K562 (cell line): Measurements from ENCODE around the gene PARP1. TPM values are rescaled to one million over a fixed set of nuclear protein-coding genes. Genes with fewer than 3 reads are reported as not detected.

Experiments
- ATF1 ChIP-seq, 2 experiments: fragments of 450-650 bp in 1 of 2; IDR thresholded peaks; 2 replicates each; pipeline ENCODE4 v1.6.1; 2016; ENCODE audit warnings: missing compliant biosample characterization in 1 of 2, missing genetic modification characterization in 1 of 2
- BRD9 ChIP-seq: fragments of 450-650 bp; IDR thresholded peaks from 2 replicates; pipeline ENCODE4 v1.6.1; 2018; ENCODE audit warnings: low read depth; ENCODE audit not compliant: partially characterized antibody
- CC2D1A ChIP-seq: fragments of 450-650 bp; IDR thresholded peaks from 2 replicates; pipeline ENCODE4 v1.6.1; 2017; ENCODE audit warnings: mild to moderate bottlenecking
- GTF2F1 ChIP-seq: IDR thresholded peaks from 2 replicates; pipeline ENCODE4 v1.6.1; 2011; ENCODE audit warnings: low read depth, low read length, improper control_type of control experiment
- HMG20B ChIP-seq: fragments of 250-450 bp; sonication (Bioruptor Pico); IDR thresholded peaks from 2 replicates; pipeline ENCODE4 v1.5.0; 2021; ENCODE audit warnings: mild to moderate bottlenecking
- HNRNPH1 ChIP-seq: fragments of 200-400 bp; formaldehyde crosslinking; optimal IDR thresholded peaks from 2 replicates; pipeline ENCODE3; 2017; ENCODE audit warnings: low read depth, mild to moderate bottlenecking, low read length, moderate library complexity
- JUNB ChIP-seq: fragments of 450-650 bp; formaldehyde crosslinking; conservative IDR thresholded peaks from 2 replicates; pipeline ENCODE4 v1.4.0; 2020; ENCODE audit warnings: mild to moderate bottlenecking
- MCM3 ChIP-seq: fragments of 450-650 bp; IDR thresholded peaks from 2 replicates; pipeline ENCODE4 v1.6.1; 2016
- NBN ChIP-seq: fragments of 450-650 bp; IDR thresholded peaks from 2 replicates; pipeline ENCODE4 v1.6.1; 2016; ENCODE audit warnings: low read depth, mild to moderate bottlenecking
- PHF8 ChIP-seq: fragments of 200-600 bp; sonication (generic); IDR thresholded peaks from 2 replicates; pipeline ENCODE4 v1.6.1; 2012; ENCODE audit warnings: mixed run types, mild to moderate bottlenecking, inconsistent platforms, low read length, moderate library complexity, borderline replicate concordance
- POU5F1 ChIP-seq: fragments of 150-350 bp; IDR thresholded peaks from 2 replicates; pipeline ENCODE4 v1.6.1; 2014; ENCODE audit warnings: borderline replicate concordance, low read length, low read depth, mild to moderate bottlenecking; ENCODE audit not compliant: partially characterized antibody
- SPI1 ChIP-seq: IDR thresholded peaks from 2 replicates; pipeline ENCODE4 v1.6.1; 2011; ENCODE audit warnings: low read depth, low read length, control low read depth, borderline replicate concordance
- TEAD2 ChIP-seq: fragments of 450-650 bp; IDR thresholded peaks from 2 replicates; pipeline ENCODE4 v1.6.1; 2016; ENCODE audit warnings: missing genetic modification characterization, control low read depth, missing compliant biosample characterization
- U2AF1 ChIP-seq: fragments of 200-400 bp; formaldehyde crosslinking; optimal IDR thresholded peaks from 2 replicates; pipeline ENCODE3; 2017; ENCODE audit warnings: mild to moderate bottlenecking, low read depth, low read length, moderate library complexity
- UBTF ChIP-seq, 2 experiments: IDR thresholded peaks; 2 replicates each; pipeline ENCODE4 v1.6.1; 2012; ENCODE audit warnings: improper control_type of control experiment in 2 of 2, low read depth in 2 of 2, low read length in 2 of 2, borderline replicate concordance in 1 of 2
- ZBTB17 ChIP-seq: fragments of 450-650 bp; formaldehyde crosslinking; IDR thresholded peaks from 2 replicates; pipeline ENCODE4 v1.4.0; 2020; ENCODE audit warnings: mild to moderate bottlenecking
- ZEB2 ChIP-seq: fragments of 450-650 bp; IDR thresholded peaks from 2 replicates; pipeline ENCODE4 v1.6.1; 2016
- ZNF212 ChIP-seq: fragments of 450-650 bp; formaldehyde crosslinking; IDR thresholded peaks from 2 replicates; pipeline ENCODE4 v1.4.0; 2020; ENCODE audit warnings: mild to moderate bottlenecking
- ZNF696 ChIP-seq: fragments of 250-450 bp; sonication (Bioruptor Pico); conservative IDR thresholded peaks from 2 replicates; pipeline ENCODE4 v1.4.0; 2020; ENCODE audit warnings: mild to moderate bottlenecking, moderate library complexity
- ZNF77 ChIP-seq: fragments of 250-450 bp; sonication (Bioruptor Pico); IDR thresholded peaks from 2 replicates; pipeline ENCODE4 v1.5.0; 2020
- polyA plus RNA-seq, 8 experiments: library from polyadenylated mRNA; depleted of rRNA in 4 of 8; stranded (reverse) in 5 of 8; unstranded in 3 of 8; fragments of >200 nt; fragmentation: Nextera tagmentation in 2 of 8; fragmentation: Illumina TruSeq in 1 of 8; extraction: Ambion mirVana in 2 of 8; extraction: Trizol in 1 of 8; gene quantifications; 2 replicates each; pipeline versions ENCODE4 v1.2.1 to v1.2.3, GENCODE V29; 2011 to 2014; ENCODE audit warnings: inconsistent platforms in 1 of 8, missing spikeins in 1 of 8
- total RNA-seq, 7 experiments: library from RNA; depleted of rRNA in 6 of 7; stranded (reverse); fragments of >200 nt in 6 of 7; fragmentation: Illumina TruSeq in 2 of 7; extraction: Trizol in 2 of 7; gene quantifications; 2 replicates each; pipeline versions ENCODE4 v1.2.1 to v1.2.3, GENCODE V29; 2011 to 2021; ENCODE audit warnings: low replicate concordance in 1 of 7
- TF ChIP-seq, protein P1 (sequence below): fragments of 450-650 bp; IDR thresholded peaks from 2 replicates; pipeline ENCODE4 v1.6.1; 2016; ENCODE audit warnings: antibody characterized with exemption
- TF ChIP-seq, protein P2 (sequence below): fragments of 450-650 bp; formaldehyde crosslinking; IDR thresholded peaks from 2 replicates; pipeline ENCODE4 v1.4.0; 2022; ENCODE audit warnings: mild to moderate bottlenecking, moderate library complexity
- TF ChIP-seq, protein P3 (sequence below): sonication (generic); formaldehyde crosslinking; IDR thresholded peaks from 2 replicates; pipeline ENCODE4 v1.8.1; 2022; ENCODE audit warnings: missing genetic modification reagents
- TF ChIP-seq, protein P4 (sequence below): fragments of 250-450 bp; sonication (Bioruptor Pico); IDR thresholded peaks from 2 replicates; pipeline ENCODE4 v1.8.0; 2021; ENCODE audit warnings: moderate library complexity, mild to moderate bottlenecking, inconsistent platforms

The PARP1 gene
- total and polyA plus RNA-seq, 9 of the 15 experiments (the other 6 are each of a cell fraction or from before 2014, with no cell fraction given), result 121 to 306 (median 250) TPM

- TF ChIP-seq, protein P1, sequence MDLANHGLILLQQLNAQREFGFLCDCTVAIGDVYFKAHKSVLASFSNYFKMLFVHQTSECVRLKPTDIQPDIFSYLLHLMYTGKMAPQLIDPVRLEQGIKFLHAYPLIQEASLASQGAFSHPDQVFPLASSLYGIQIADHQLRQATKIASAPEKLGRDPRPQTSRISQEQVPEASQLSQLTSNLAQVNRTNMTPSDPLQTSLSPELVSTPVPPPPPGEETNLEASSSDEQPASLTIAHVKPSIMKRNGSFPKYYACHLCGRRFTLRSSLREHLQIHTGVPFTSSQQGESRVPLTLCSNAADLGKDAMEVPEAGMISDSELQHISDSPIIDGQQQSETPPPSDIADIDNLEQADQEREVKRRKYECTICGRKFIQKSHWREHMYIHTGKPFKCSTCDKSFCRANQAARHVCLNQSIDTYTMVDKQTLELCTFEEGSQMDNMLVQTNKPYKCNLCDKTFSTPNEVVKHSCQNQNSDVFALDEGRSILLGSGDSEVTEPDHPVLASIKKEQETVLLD, result no peak
- no peak for TF ChIP-seq TEAD2 (tag)
- no peak for TF ChIP-seq HMG20B (CRISPR knock-in tag)
- TF ChIP-seq ZNF212 (CRISPR knock-in tag), result no peak
- TF ChIP-seq POU5F1, result no peak
- TF ChIP-seq, protein P2, sequence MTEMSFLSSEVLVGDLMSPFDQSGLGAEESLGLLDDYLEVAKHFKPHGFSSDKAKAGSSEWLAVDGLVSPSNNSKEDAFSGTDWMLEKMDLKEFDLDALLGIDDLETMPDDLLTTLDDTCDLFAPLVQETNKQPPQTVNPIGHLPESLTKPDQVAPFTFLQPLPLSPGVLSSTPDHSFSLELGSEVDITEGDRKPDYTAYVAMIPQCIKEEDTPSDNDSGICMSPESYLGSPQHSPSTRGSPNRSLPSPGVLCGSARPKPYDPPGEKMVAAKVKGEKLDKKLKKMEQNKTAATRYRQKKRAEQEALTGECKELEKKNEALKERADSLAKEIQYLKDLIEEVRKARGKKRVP (CRISPR knock-in tag), result no peak
- no peak for TF ChIP-seq HNRNPH1
- TF ChIP-seq ZNF696 (CRISPR knock-in tag), result no peak
- TF ChIP-seq MCM3, result no peak
- no peak for TF ChIP-seq PHF8
- 0 out of 2 replicates have a peak, but pooled peaks have one; percentile 19 for TF ChIP-seq SPI1
- no peak for TF ChIP-seq U2AF1
- TF ChIP-seq ZNF77 (CRISPR knock-in tag), result no peak
- no peak for TF ChIP-seq UBTF (IDR thresholded peaks at IDR 0.05; ENCODE audit: borderline replicate concordance in 1 of 2, low read depth in 2 of 2, low read length in 2 of 2)
- TF ChIP-seq, protein P3, sequence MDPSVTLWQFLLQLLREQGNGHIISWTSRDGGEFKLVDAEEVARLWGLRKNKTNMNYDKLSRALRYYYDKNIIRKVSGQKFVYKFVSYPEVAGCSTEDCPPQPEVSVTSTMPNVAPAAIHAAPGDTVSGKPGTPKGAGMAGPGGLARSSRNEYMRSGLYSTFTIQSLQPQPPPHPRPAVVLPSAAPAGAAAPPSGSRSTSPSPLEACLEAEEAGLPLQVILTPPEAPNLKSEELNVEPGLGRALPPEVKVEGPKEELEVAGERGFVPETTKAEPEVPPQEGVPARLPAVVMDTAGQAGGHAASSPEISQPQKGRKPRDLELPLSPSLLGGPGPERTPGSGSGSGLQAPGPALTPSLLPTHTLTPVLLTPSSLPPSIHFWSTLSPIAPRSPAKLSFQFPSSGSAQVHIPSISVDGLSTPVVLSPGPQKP, result no peak
- no peak for TF ChIP-seq JUNB
- TF ChIP-seq NBN, result no peak
- peak; percentile 43; the same call in 1 of the 2 replicates for TF ChIP-seq ZEB2
- TF ChIP-seq ZBTB17 (CRISPR knock-in tag), result no peak
- TF ChIP-seq, protein P4, sequence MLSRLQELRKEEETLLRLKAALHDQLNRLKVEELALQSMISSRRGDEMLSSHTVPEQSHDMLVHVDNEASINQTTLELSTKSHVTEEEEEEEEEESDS (CRISPR knock-in tag), result no peak
- TF ChIP-seq BRD9, result no peak
- TF ChIP-seq GTF2F1, result no peak
- TF ChIP-seq CC2D1A, result no peak
- TF ChIP-seq ATF1 (CRISPR knock-in tag; IDR thresholded peaks at IDR 0.05), result no peak
- TF ChIP-seq ATF1 (tag; IDR thresholded peaks at IDR 0.05), result no peak
Measured at GRCh38 chr1:226406401-226406881, 1.5 kb downstream of the PARP1 start (continued).
